WTC11 (cell line): Measurements from ENCODE around the gene USP8. TPM values are rescaled to one million over a fixed set of nuclear protein-coding genes. Genes with fewer than 3 reads are reported as not detected.

Source experiments
- ATAC-seq: fragments of 200-7000 bp; cut with Tn5 transposase; 2 replicates; pipeline ENCODE4 v1.10.0; 2021; ENCODE audit warnings: mild to moderate bottlenecking, moderate library complexity
- CTCF ChIA-PET: fragments of 300-600 bp; sonication (Branson Sonifier 250); formaldehyde crosslinking; loops from one replicate; lab custom pipeline; 2021; ENCODE audit warnings: antibody characterized with exemption; lab: Charles Lee
- POLR2A ChIA-PET: fragments of 350-600 bp; sonication (Branson Sonifier 250); formaldehyde crosslinking; loops from one replicate; lab custom pipeline; 2021; ENCODE audit warnings: antibody characterized with exemption; lab: Charles Lee
- DNase-seq: peaks from one replicate; pipeline ENCODE4 v3.0.0; 2021; ENCODE audit warnings: low spot score
- H3K27ac Mint-ChIP-seq: 2 replicates; pipeline ENCODE4 v1.8.0; 2021; ENCODE audit warnings: mixed read lengths
- H3K27me3 Mint-ChIP-seq: 2 replicates; pipeline ENCODE4 v1.8.0; 2021; ENCODE audit warnings: low read depth, mild to moderate bottlenecking, moderate library complexity, mixed read lengths
- H3K36me3 Mint-ChIP-seq: 2 replicates; pipeline ENCODE4 v1.8.0; 2021; ENCODE audit warnings: mixed read lengths
- H3K4me1 Mint-ChIP-seq: 2 replicates; pipeline ENCODE4 v1.8.0; 2022; ENCODE audit warnings: mixed read lengths
- H3K4me3 Mint-ChIP-seq: 2 replicates; pipeline ENCODE4 v1.8.0; 2021; ENCODE audit warnings: mild to moderate bottlenecking, moderate library complexity, mixed read lengths
- H3K9me3 Mint-ChIP-seq: 2 replicates; pipeline ENCODE4 v1.8.0; 2021; ENCODE audit warnings: mixed read lengths
- ARID4B ChIP-seq: sonication (generic); formaldehyde crosslinking; IDR thresholded peaks from 2 replicates; pipeline ENCODE4 v1.8.0; 2023; ENCODE audit warnings: missing genetic modification reagents, mild to moderate bottlenecking, borderline replicate concordance
- ETV6 ChIP-seq: sonication (generic); formaldehyde crosslinking; IDR thresholded peaks from 2 replicates; pipeline ENCODE4 v1.8.1; 2022; ENCODE audit warnings: mild to moderate bottlenecking, missing genetic modification reagents
- GABPB1 ChIP-seq: sonication (generic); formaldehyde crosslinking; IDR thresholded peaks from 2 replicates; pipeline ENCODE4 v1.8.1; 2023; ENCODE audit warnings: mild to moderate bottlenecking, missing genetic modification reagents
- KAT7 ChIP-seq: sonication (generic); formaldehyde crosslinking; IDR thresholded peaks from 2 replicates; pipeline ENCODE4 v1.8.1; 2023; ENCODE audit warnings: missing genetic modification reagents, mild to moderate bottlenecking, borderline replicate concordance
- MLX ChIP-seq: sonication (generic); formaldehyde crosslinking; IDR thresholded peaks from 2 replicates; pipeline ENCODE4 v1.8.1; 2023; ENCODE audit warnings: mild to moderate bottlenecking, missing genetic modification reagents, moderate library complexity
- MYBL2 ChIP-seq: sonication (generic); formaldehyde crosslinking; IDR thresholded peaks from 2 replicates; pipeline ENCODE4 v1.8.1; 2023; ENCODE audit warnings: mild to moderate bottlenecking, moderate library complexity, missing genetic modification reagents
- TEAD4 ChIP-seq: sonication (generic); formaldehyde crosslinking; IDR thresholded peaks from 2 replicates; pipeline ENCODE4 v1.8.0; 2022; ENCODE audit warnings: mild to moderate bottlenecking, missing genetic modification reagents
- ZNF416 ChIP-seq: fragments of 250-450 bp; sonication (Bioruptor Pico); IDR thresholded peaks from 2 replicates; pipeline ENCODE4 v1.9.0; 2021; ENCODE audit warnings: mild to moderate bottlenecking, inconsistent platforms
- ZNF512 ChIP-seq: sonication (generic); formaldehyde crosslinking; IDR thresholded peaks from 2 replicates; pipeline ENCODE4 v1.8.1; 2022; ENCODE audit warnings: missing genetic modification reagents, borderline replicate concordance
- total RNA-seq: library from RNA; stranded (reverse); gene quantifications from 3 replicates; pipeline ENCODE4 v1.2.3, GENCODE V29; 2021
- TF ChIP-seq, protein P1 (sequence below): sonication (generic); formaldehyde crosslinking; IDR thresholded peaks from 2 replicates; pipeline ENCODE4 v1.8.1; 2022; ENCODE audit warnings: low read depth, mild to moderate bottlenecking, moderate library complexity, missing genetic modification reagents, borderline replicate concordance
- TF ChIP-seq, protein P2 (sequence below): sonication (generic); formaldehyde crosslinking; conservative IDR thresholded peaks from 2 replicates; pipeline ENCODE4 v1.8.1; 2022; ENCODE audit warnings: mild to moderate bottlenecking, missing genetic modification reagents
- TF ChIP-seq, protein P3 (sequence below): fragments of 250-450 bp; sonication (Bioruptor Pico); IDR thresholded peaks from 2 replicates; pipeline ENCODE4 v1.9.0; 2021; ENCODE audit warnings: mild to moderate bottlenecking, borderline replicate concordance
- TF ChIP-seq, protein P4 (sequence below): fragments of 250-450 bp; sonication (Bioruptor Pico); IDR thresholded peaks from 2 replicates; pipeline ENCODE4 v1.9.0; 2021; ENCODE audit warnings: moderate library complexity, mild to moderate bottlenecking, inconsistent platforms, borderline replicate concordance

USP8 gene
- total RNA-seq, 1 experiment from 2014 or later = 63.7 TPM

DNA sequence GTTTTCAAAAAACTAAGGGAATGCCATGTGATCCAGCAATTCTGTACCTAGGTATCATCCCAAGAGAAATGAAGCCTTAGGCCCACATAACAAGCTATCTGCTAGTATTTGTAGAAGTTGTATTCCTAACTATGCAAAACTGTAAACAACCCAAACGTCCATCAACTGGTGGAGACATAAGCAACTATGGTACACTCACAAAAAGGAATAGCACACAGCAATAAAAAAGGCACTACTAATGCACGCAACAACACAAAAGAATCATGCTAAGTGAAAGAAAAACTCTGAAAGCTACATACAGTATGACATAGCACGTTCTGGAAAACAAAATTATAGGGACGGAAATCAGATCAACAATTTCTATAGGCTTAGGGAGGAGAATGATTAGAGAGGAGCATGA, 107.0 kb downstream of the USP8 start (continued):
- TF ChIP-seq ZNF512 (no peak), ETV6 (CRISPR knock-in tag) (no peak)
- TF ChIP-seq, protein P1, sequence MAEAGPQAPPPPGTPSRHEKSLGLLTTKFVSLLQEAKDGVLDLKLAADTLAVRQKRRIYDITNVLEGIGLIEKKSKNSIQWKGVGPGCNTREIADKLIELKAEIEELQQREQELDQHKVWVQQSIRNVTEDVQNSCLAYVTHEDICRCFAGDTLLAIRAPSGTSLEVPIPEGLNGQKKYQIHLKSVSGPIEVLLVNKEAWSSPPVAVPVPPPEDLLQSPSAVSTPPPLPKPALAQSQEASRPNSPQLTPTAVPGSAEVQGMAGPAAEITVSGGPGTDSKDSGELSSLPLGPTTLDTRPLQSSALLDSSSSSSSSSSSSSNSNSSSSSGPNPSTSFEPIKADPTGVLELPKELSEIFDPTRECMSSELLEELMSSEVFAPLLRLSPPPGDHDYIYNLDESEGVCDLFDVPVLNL (CRISPR knock-in tag) = no peak

- no peak for TF ChIP-seq MLX (CRISPR knock-in tag)
- no peak overlapping the region for H3K27ac Mint-ChIP-seq
- peaks cover 5% of the 10 kb centered on the region for H3K9me3 Mint-ChIP-seq
- no peaks in the 10 kb centered on the region for H3K36me3 Mint-ChIP-seq
- no peak overlapping the region for H3K4me3 Mint-ChIP-seq
- no peaks in the 10 kb centered on the region for H3K4me1 Mint-ChIP-seq
- no peaks in the 10 kb centered on the region for H3K27me3 Mint-ChIP-seq
- POLR2A ChIA-PET = no interaction called here
- DNase-seq (no peak), ATAC-seq (no peak)
- CTCF ChIA-PET = no interaction called here
Observed at GRCh38 chr15:50531766-50532165, 107.6 kb downstream of the USP8 start.

DNA sequence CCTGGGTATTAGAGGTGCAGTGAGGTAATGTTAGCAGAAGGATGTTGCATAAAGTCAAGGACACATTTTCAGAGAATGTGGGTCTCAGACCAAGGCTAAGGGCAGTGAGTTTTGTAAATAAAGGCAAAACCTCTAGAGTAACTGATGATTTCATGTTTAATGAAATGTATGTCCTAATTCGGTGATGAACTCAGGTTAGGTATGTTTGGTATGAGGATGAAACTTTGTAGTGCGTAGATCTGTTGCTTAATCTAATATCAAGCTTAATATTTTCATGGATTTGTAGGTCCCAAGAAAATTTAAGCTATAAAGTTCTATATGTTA, 118.6 kb downstream of the USP8 start:
- H3K27me3 Mint-ChIP-seq = no peaks in the 10 kb centered on the region
- ATAC-seq (no peak), DNase-seq (no peak)
- TF ChIP-seq, protein P2, sequence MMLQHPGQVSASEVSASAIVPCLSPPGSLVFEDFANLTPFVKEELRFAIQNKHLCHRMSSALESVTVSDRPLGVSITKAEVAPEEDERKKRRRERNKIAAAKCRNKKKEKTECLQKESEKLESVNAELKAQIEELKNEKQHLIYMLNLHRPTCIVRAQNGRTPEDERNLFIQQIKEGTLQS = no peak
- TF ChIP-seq GABPB1 (no peak), ARID4B (CRISPR knock-in tag) (no peak), MYBL2 (no peak), KAT7 (CRISPR knock-in tag) (no peak), ZNF416 (CRISPR knock-in tag) (no peak), TEAD4 (CRISPR knock-in tag) (no peak)
- TF ChIP-seq, protein P3, sequence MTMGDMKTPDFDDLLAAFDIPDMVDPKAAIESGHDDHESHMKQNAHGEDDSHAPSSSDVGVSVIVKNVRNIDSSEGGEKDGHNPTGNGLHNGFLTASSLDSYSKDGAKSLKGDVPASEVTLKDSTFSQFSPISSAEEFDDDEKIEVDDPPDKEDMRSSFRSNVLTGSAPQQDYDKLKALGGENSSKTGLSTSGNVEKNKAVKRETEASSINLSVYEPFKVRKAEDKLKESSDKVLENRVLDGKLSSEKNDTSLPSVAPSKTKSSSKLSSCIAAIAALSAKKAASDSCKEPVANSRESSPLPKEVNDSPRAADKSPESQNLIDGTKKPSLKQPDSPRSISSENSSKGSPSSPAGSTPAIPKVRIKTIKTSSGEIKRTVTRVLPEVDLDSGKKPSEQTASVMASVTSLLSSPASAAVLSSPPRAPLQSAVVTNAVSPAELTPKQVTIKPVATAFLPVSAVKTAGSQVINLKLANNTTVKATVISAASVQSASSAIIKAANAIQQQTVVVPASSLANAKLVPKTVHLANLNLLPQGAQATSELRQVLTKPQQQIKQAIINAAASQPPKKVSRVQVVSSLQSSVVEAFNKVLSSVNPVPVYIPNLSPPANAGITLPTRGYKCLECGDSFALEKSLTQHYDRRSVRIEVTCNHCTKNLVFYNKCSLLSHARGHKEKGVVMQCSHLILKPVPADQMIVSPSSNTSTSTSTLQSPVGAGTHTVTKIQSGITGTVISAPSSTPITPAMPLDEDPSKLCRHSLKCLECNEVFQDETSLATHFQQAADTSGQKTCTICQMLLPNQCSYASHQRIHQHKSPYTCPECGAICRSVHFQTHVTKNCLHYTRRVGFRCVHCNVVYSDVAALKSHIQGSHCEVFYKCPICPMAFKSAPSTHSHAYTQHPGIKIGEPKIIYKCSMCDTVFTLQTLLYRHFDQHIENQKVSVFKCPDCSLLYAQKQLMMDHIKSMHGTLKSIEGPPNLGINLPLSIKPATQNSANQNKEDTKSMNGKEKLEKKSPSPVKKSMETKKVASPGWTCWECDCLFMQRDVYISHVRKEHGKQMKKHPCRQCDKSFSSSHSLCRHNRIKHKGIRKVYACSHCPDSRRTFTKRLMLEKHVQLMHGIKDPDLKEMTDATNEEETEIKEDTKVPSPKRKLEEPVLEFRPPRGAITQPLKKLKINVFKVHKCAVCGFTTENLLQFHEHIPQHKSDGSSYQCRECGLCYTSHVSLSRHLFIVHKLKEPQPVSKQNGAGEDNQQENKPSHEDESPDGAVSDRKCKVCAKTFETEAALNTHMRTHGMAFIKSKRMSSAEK (CRISPR knock-in tag) = no peak
- TF ChIP-seq, protein P4, sequence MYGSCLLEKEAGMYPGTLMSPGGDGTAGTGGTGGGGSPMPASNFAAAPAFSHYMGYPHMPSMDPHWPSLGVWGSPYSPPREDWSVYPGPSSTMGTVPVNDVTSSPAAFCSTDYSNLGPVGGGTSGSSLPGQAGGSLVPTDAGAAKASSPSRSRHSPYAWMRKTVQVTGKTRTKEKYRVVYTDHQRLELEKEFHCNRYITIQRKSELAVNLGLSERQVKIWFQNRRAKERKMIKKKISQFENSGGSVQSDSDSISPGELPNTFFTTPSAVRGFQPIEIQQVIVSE (CRISPR knock-in tag) = no peak
- H3K4me3 Mint-ChIP-seq = no peak overlapping the region
- H3K4me1 Mint-ChIP-seq = peaks cover 4% of the 10 kb centered on the region
- H3K27ac Mint-ChIP-seq = no peak overlapping the region
- no peaks in the 10 kb centered on the region for H3K36me3 Mint-ChIP-seq
- POLR2A ChIA-PET = interaction anchor here (0.5 kb wide), 1 partner anchor 240 kb away, joined by 5 read pairs; no protein-coding TSS in a partner anchor
- no peaks in the 10 kb centered on the region for H3K9me3 Mint-ChIP-seq
- CTCF ChIA-PET = interaction anchor here (0.7 kb wide), 1 partner anchor 37 kb away, joined by 3 read pairs; no protein-coding TSS in a partner anchor
